Neuronal stem cell (in vitro differentiated cells): ENCODE data around the gene HS6ST1.
A peak's percentile ranks its signal among the peaks of the same experiment; 100 is the strongest.

Source experiments
- DNase-seq: peaks from one replicate; pipeline ENCODE4 v3.0.0-alpha.2; 2013; ENCODE audit warnings: low spot score
- H2AFZ ChIP-seq: one replicate; pipeline ENCODE4 v1.6.1; 2013; ENCODE audit warnings: mild to moderate bottlenecking, low read length, inconsistent platforms
- H2AK5ac ChIP-seq: 2 replicates; pipeline ENCODE4 v1.6.1; 2013; ENCODE audit warnings: low read depth, mild to moderate bottlenecking, inconsistent platforms, low read length, moderate library complexity, mixed read lengths
- H2BK120ac ChIP-seq: 2 replicates; pipeline ENCODE4 v1.6.1; 2013; ENCODE audit warnings: low read depth, mild to moderate bottlenecking, inconsistent platforms, low read length, moderate library complexity, mixed read lengths
- H2BK12ac ChIP-seq: one replicate; pipeline ENCODE4 v1.6.1; 2013; ENCODE audit warnings: low read length, inconsistent platforms
- H2BK15ac ChIP-seq: 2 replicates; pipeline ENCODE4 v1.6.1; 2013; ENCODE audit warnings: mild to moderate bottlenecking, low read length, inconsistent platforms, mixed read lengths
- H2BK5ac ChIP-seq: one replicate; pipeline ENCODE4 v1.6.1; 2013; ENCODE audit warnings: inconsistent platforms, mild to moderate bottlenecking, low read length, moderate library complexity
- H3K14ac ChIP-seq: one replicate; pipeline ENCODE4 v1.6.1; 2013; ENCODE audit warnings: low read length, inconsistent platforms
- H3K18ac ChIP-seq: 2 replicates; pipeline ENCODE4 v1.6.1; 2013; ENCODE audit warnings: low read length, inconsistent platforms
- H3K23ac ChIP-seq: 2 replicates; pipeline ENCODE4 v1.6.1; 2013; ENCODE audit warnings: low read depth, mild to moderate bottlenecking, mixed read lengths, low read length, inconsistent platforms; ENCODE audit not compliant: poor library complexity
- H3K27ac ChIP-seq: replicated peaks from 3 replicates; pipeline ENCODE4 v1.5.1; 2013; ENCODE audit warnings: low read length, inconsistent platforms
- H3K27me3 ChIP-seq, 3 experiments: 2 replicates each; pipeline ENCODE4 v1.6.1; 2013; ENCODE audit warnings: low read length in 3 of 3, mild to moderate bottlenecking in 2 of 3, inconsistent platforms in 1 of 3, low read depth in 1 of 3, mixed read lengths in 1 of 3, moderate library complexity in 1 of 3; ENCODE audit not compliant: control insufficient read depth in 3 of 3, insufficient read depth in 3 of 3
- H3K36me3 ChIP-seq, 2 donors: replicated peaks in 1 of 2; 2 replicates each; pipeline ENCODE4 v1.6.1; 2013; ENCODE audit warnings: low read length in 2 of 2; ENCODE audit not compliant: control insufficient read depth in 2 of 2, insufficient read depth in 2 of 2
- H3K4ac ChIP-seq: 2 replicates; pipeline ENCODE4 v1.6.1; 2013; ENCODE audit warnings: inconsistent platforms, mild to moderate bottlenecking, low read length, moderate library complexity
- H3K4me1 ChIP-seq, 2 donors: 1 replicate in 1 of 2; 2 replicates in 1 of 2; pipeline ENCODE4 v1.6.1; 2013; ENCODE audit warnings: low read length in 2 of 2, low read depth in 1 of 2; ENCODE audit not compliant: control insufficient read depth in 2 of 2, insufficient read depth in 1 of 2
- H3K4me2 ChIP-seq: one replicate; pipeline ENCODE4 v1.6.1; 2013; ENCODE audit warnings: mild to moderate bottlenecking, low read length, inconsistent platforms; ENCODE audit not compliant: insufficient read depth, poor library complexity, severe bottlenecking
- H3K4me3 ChIP-seq, 2 donors: 2 replicates each; pipeline ENCODE4 v1.5.1; 2013; ENCODE audit warnings: low read length in 2 of 2, mild to moderate bottlenecking in 2 of 2, inconsistent platforms in 1 of 2, moderate library complexity in 1 of 2
- H3K79me1 ChIP-seq: one replicate; pipeline ENCODE4 v1.6.1; 2013; ENCODE audit warnings: low read depth, mild to moderate bottlenecking, inconsistent platforms, low read length, moderate library complexity
- H3K9ac ChIP-seq: one replicate; pipeline ENCODE4 v1.6.1; 2013; ENCODE audit warnings: mild to moderate bottlenecking, low read depth, low read length, inconsistent platforms; ENCODE audit not compliant: poor library complexity
- H3K9me3 ChIP-seq, 2 donors: replicated peaks in 1 of 2; 2 replicates each; pipeline versions ENCODE3 to v1.6.1; 2013; ENCODE audit warnings: low read length in 2 of 2, mild to moderate bottlenecking in 2 of 2, inconsistent platforms in 1 of 2, low read depth in 1 of 2, mixed read lengths in 1 of 2, moderate library complexity in 1 of 2; ENCODE audit not compliant: control insufficient read depth in 2 of 2, insufficient read depth in 1 of 2
- H4K8ac ChIP-seq: one replicate; pipeline ENCODE4 v1.6.1; 2013; ENCODE audit warnings: low read depth, mild to moderate bottlenecking, inconsistent platforms, low read length, moderate library complexity
- H4K91ac ChIP-seq: one replicate; pipeline ENCODE4 v1.6.1; 2013; ENCODE audit warnings: low read length, low read depth, mild to moderate bottlenecking, inconsistent platforms; ENCODE audit not compliant: poor library complexity
- WGBS, 2 donors: extraction: QIAGEN DNeasy Blood & Tissue Kit; methylation state at CpG; one replicate each; pipeline ENCODE4 v1.1.7; 2013; ENCODE audit warnings: missing lambda C conversion rate in 2 of 2, mixed read lengths in 1 of 2; ENCODE audit not compliant: insufficient read length in 2 of 2, insufficient replicate concordance in 1 of 2; ENCODE audit errors: extremely low coverage in 2 of 2; 5-methylcytosine and 5-hydroxymethylcytosine counted together

The HS6ST1 gene

DNA sequence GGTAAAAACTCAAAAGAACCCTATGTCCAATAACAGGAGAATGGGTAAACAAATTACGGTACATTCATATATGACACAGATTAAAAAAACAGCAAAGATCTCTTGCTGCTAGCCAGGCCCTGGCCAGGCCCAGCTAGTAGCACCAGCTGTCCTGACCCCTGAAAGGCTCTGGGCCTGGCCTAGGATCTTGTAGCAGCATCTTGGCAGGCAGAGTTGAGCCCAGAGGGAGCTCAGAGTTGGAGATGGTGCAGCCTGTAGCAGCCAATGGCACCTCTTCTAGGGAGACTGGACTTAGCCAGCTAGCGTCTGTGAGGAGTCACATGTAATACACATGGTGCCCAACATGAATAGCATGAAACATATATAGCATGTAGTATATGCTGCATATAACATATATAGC lies 69.1 kb downstream of the HS6ST1 start:
- no peak overlapping the region for H3K23ac ChIP-seq
- whole genome bisulfite sequencing, 2 donors, result no CpG with 5 or more reads among the region's 2 CpGs

GRCh38 chr2:128245813-128246212 lies 72.9 kb downstream of the HS6ST1 start:
- Histone ChIP-seq H2AFZ (no peak overlapping the region), H4K8ac (no peak overlapping the region), H2BK5ac (no peak overlapping the region), H3K4ac (no peak overlapping the region), H3K36me3 (no peaks in the 10 kb centered on the region), H3K9me3 (no peaks in the 10 kb centered on the region), H4K91ac (no peak overlapping the region), H3K4me1 (peaks cover 0 to 9% of the 10 kb centered on the region in 2 donors), H2BK12ac (no peak overlapping the region), H3K27ac (no peak overlapping the region), H2AK5ac (no peak overlapping the region), H3K79me1 (no peaks in the 10 kb centered on the region), H2BK120ac (no peak overlapping the region), H3K27me3 (no peaks in the 10 kb centered on the region), H3K9ac (no peak overlapping the region), H3K4me3 (no peak overlapping the region), H3K4me2 (no peak overlapping the region), H2BK15ac (no peak overlapping the region), H3K23ac (no peak overlapping the region), H3K14ac (no peak overlapping the region), H3K18ac (no peak overlapping the region)
- no peak for DNase-seq

More for the DNA sequence above, 69.1 kb downstream of the HS6ST1 start:
- Histone ChIP-seq H2BK120ac (no peak overlapping the region), H3K4me3 (no peak overlapping the region), H2AFZ (no peak overlapping the region), H2BK12ac (no peak overlapping the region), H2BK5ac (no peak overlapping the region), H3K36me3 (no peaks in the 10 kb centered on the region), H3K79me1 (no peaks in the 10 kb centered on the region), H3K18ac (no peak overlapping the region), H3K4me1 (peaks cover 0 to 9% of the 10 kb centered on the region in 2 donors), H3K9me3 (no peaks in the 10 kb centered on the region), H3K27ac (no peak overlapping the region), H2BK15ac (no peak overlapping the region), H2AK5ac (no peak overlapping the region), H3K4ac (no peak overlapping the region), H3K14ac (no peak overlapping the region), H4K8ac (no peak overlapping the region), H3K9ac (no peak overlapping the region), H3K27me3 (no peaks in the 10 kb centered on the region), H4K91ac (no peak overlapping the region), H3K4me2 (no peak overlapping the region)
- no peak for DNase-seq

- H3K79me1 ChIP-seq, result peaks cover 2% of the 10 kb centered on the region
- H3K4me1 ChIP-seq, result peaks cover 0 to 7% of the 10 kb centered on the region in 2 donors
- no peak overlapping the region for H2BK15ac ChIP-seq
- H3K14ac ChIP-seq, result no peak overlapping the region
- H3K4ac ChIP-seq, result no peak overlapping the region
- H3K4me2 ChIP-seq, result no peak overlapping the region
- no peak overlapping the region for H3K23ac ChIP-seq
- no peaks in the 10 kb centered on the region for H3K9me3 ChIP-seq
- H2BK5ac ChIP-seq, result no peak overlapping the region
- no peak overlapping the region for H2AFZ ChIP-seq
- no peak overlapping the region for H4K91ac ChIP-seq
- H2BK120ac ChIP-seq, result no peak overlapping the region
- no CpG with 5 or more reads among the region's 3 CpGs for WGBS, 2 donors
- no peak overlapping the region for H3K9ac ChIP-seq
- H4K8ac ChIP-seq, result no peak overlapping the region
- DNase-seq, result no peak
- no peak overlapping the region for H2BK12ac ChIP-seq
- no peaks in the 10 kb centered on the region for H3K36me3 ChIP-seq
- no peak overlapping the region for H3K18ac ChIP-seq
- no peak overlapping the region for H3K27ac ChIP-seq
- no peak overlapping the region for H3K4me3 ChIP-seq
- no peak overlapping the region for H2AK5ac ChIP-seq
- no peaks in the 10 kb centered on the region for H3K27me3 ChIP-seq
These were observed 76.8 kb downstream of the HS6ST1 start for GRCh38 chr2:128241896-128242295.

DNA sequence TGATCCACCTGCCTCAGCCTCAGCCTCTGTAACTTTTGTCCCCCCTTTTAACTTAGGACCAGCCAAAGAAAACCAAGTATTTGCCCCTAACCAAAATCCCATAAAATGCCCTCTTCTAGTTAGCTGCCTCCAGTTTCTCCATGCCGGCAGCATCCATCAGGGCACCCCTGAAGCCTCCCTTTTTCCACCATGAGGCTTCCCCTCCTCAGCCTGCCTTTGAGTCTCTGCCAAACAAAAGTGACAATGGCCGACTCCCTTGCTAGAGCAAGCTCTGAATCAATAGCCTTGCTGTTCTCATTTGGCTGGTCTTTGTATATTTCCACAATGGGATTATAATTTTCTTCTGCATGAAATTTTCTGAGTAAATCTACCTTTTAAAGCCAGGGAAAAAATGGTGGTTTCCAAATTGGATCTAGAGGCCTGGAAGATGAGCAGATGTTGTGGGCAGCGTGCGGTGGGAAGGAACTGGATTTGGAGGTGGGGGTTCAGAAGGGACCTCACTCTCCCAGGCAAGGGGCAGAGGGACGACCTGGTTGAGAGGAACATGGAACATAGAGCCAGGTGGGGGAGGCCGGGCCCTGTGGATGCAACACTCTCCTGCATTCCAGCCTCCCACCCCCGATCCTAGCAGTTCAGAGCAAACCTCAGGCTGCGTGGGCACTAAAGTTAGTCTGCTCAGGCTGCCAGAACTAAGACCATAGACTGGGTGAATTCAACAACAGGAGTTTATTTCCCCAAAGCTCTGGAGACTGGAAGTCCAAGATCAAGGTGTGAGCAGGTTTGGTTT lies 80.6 kb downstream of the HS6ST1 start:
- Histone ChIP-seq H2BK120ac (peak overlapping the region; percentile 50), H3K36me3 (no peaks in the 10 kb centered on the region), H2BK12ac (no peak overlapping the region), H4K8ac (no peak overlapping the region), H3K4ac (peak overlapping the region; percentile 27), H2BK15ac (no peak overlapping the region), H3K18ac (peak overlapping the region; percentile 91), H3K79me1 (peaks cover 4% of the 10 kb centered on the region), H2AFZ (no peak overlapping the region), H3K4me1 (peaks cover 0 to 7% of the 10 kb centered on the region in 2 donors), H3K4me3 (no peak overlapping the region), H4K91ac (no peak overlapping the region), H3K27me3 (peaks cover 0 to 2% (median 0%) of the 10 kb centered on the region in 3 experiments), H3K14ac (no peak overlapping the region), H3K9ac (peak overlapping the region; percentile 37), H3K9me3 (no peaks in the 10 kb centered on the region), H3K4me2 (no peak overlapping the region), H3K23ac (no peak overlapping the region), H2BK5ac (no peak overlapping the region), H3K27ac (no peak overlapping the region), H2AK5ac (no peak overlapping the region)
- no CpG with 5 or more reads among the region's 8 CpGs for WGBS, 2 donors
- DNase-seq, result no peak
